SH-SY5Y (cell line): Measurements from ENCODE around the gene SPHKAP.

Experiments
- GATA2 ChIP-seq: IDR thresholded peaks from 2 replicates; pipeline ENCODE4 v1.6.1; 2011; ENCODE audit warnings: mild to moderate bottlenecking, low read depth, low read length
- GATA3 ChIP-seq: IDR thresholded peaks from 2 replicates; pipeline ENCODE4 v1.6.1; 2011; ENCODE audit warnings: low read depth, mild to moderate bottlenecking, low read length, moderate library complexity

DNA sequence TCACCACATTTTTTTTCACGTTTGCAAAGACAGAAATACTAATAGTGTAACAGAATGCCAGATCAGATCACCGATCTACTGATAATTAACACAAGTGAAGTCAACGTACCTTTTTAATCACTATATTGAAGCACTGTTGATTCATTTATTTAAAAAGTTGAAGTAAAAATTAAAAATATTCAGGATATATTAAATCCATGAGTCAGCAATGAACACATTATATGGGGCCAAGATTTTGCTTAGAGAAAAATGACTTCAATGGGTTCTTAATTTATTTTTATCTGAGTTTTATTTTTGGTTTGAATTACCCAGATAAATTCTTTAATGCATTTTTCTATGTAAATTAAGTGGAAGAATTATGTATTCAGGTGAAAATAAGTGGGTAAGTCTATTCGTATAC lies 14.2 kb downstream of the SPHKAP start:
- TF ChIP-seq GATA3 (no peak), GATA2 (no peak)
